Left forelimb (tissue), 1 donor: ENCODE data around the gene COX17.

Experiments used
- DNase-seq: peaks from one replicate; pipeline ENCODE4 v3.0.0-alpha.2; 2018; ENCODE audit warnings: low spot score

COX17 gene

DNA sequence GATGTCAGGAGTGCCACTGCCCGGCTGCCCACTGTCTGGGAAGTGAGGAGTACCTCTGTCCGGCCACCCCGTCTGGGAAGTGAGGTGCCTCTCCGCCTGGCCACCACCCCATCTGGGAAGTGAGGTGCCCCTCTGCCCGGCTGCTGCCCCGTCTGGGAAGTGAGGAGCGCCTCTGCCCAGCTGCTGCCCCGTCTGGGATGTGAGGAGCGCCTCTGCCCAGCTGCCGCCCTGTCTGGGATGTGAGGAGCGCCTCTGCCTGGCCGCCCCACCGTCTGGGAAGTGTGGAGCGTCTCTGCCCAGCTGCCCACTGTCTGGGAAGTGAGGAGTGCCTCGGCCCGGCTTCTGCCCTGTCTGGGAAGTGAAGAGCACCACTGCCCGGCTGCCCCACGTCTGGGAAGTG lies 3.3 kb downstream of the COX17 start:
- no peak for DNase-seq

DNA sequence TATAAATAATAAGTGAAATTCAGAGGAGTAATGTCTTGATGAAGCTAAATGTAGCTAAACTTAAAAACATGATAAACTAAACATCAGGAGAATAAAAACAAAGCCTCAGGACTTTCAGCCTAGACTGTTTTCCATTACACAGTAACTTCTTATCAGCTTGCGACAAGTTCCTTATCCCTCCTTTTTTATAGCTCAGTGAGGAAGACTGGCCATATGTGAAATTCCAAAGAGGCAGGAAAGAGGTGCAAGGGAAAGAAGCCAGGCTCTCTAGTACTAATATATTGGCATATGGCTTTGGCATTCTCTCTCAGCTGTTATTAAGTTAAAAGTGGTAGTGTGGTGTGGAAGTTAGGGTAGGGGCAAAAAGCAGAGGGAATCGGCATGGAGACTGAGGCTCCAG lies 4.4 kb downstream of the COX17 start:
- no peak for DNase-seq

DNA sequence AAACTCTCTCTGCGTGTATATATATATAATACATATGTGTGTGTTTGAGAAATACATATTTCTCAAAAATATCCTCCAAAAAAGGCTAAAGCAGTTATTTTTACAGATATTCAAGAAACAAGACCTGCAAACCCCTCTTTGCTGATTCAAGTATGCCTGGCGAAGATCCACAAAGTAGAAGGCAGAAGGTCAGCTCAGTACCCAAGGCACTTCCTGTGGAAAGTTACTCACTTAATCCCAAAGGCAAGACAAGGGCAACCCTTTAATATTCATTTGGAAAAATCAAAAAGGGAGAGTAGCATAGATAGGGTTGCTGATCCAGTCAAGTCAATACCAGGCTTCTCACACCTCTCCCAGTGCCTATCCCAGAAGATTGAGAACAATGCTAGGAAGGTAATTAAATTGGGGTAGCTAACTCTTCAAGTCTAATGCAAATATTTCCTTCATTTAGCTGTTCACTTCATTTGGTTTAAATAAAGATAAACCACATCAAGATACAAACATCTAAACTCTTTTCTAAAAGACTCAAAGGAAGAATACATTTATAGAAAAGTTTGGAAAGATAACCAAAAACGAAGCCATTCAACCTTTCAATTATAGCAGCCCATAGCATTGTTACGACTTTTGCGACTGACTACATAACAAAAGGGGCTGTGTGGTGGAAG lies 7.2 kb downstream of the COX17 start:
- DNase-seq = no peak

DNA sequence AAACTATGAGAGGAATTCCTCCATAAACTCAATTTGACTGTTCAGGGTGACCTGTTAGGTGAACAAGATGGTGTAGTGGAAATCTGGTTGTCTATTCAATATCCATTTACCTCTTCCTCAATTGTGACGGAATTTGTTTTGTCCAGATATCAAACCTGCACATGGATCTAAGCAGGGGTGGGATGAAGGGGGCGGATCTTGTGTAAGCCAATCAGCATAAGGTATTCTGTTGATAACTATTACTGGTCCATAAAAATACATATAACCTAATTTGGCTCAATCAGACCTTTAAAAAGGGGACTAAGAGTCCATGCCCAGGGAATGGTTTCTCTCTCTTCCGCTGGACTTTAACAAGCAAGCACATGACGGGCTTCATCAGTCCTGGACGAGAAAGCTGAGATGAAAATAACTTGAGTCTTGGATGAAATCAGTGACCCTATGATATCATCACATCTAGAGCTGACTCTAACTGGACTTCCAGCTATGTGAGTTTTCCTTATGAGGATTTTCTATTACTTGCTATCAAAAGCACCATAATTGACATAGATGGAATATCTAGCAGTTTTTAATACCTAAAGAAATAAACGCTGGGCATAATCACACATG lies 11.1 kb downstream of the COX17 start:
- no peak for DNase-seq

DNA sequence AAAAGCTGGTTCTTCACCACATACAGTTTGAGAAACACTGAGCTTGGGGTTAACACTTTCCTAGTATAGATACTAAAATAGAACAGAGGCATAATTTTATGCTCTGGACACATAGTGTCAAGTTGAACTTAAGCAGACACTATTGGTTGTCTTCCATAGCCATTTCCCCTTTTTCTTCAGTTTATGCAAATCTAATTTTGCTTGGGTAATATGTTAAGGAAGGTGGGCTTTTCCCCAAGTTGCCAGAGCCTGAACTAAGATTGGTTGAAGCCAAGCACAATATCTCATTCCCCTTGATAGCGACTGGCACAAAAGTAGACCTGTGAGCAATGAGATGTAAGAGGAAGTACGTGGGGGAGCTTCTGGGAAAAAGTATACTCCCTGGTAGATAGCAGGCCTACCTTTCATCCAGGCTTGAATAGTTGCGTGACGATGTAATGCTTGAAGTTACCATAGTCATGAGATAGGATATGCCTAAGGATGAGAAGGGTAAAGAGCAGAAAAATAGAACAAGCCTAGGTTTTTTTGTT lies 12.3 kb downstream of the COX17 start:
- DNase-seq = no peak

DNA sequence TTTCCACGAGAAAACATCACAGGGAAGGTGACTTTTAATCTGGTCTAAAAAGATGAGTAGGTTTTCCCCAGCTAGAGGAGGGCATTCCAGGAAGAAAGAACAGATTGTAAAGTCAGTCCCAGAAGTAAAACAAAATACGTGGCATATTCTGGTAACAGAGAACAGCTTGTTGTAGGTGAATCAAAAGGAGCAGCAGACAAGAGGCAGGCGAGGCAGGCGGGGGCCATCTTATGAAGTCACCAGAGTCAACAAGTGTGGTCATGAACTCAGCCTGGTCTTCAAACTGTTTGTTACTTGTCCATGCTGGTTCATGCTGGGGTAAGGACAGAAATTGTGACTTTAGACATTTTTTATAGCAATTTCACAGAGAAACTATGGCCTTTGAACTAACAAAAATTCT lies 12.8 kb downstream of the COX17 start:
- DNase-seq = no peak

DNA sequence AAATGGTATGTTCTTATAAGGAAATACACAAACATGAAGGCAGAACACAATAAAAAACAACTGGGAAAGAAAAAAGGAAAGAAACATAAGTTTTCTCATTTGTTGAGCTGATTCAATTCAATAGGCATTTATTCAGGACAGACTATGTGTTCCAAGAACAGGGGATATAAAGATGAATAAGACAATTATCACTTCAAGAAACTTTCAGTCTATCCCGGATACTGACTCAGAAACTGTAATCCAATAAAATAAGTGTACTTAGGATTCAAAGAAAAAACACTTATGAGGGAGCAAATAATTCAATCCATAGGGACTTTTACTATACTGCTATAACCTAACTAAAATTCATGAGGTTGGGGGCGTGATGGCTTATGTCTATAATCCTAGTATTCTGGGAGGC lies 13.3 kb downstream of the COX17 start:
- DNase-seq = no peak

DNA sequence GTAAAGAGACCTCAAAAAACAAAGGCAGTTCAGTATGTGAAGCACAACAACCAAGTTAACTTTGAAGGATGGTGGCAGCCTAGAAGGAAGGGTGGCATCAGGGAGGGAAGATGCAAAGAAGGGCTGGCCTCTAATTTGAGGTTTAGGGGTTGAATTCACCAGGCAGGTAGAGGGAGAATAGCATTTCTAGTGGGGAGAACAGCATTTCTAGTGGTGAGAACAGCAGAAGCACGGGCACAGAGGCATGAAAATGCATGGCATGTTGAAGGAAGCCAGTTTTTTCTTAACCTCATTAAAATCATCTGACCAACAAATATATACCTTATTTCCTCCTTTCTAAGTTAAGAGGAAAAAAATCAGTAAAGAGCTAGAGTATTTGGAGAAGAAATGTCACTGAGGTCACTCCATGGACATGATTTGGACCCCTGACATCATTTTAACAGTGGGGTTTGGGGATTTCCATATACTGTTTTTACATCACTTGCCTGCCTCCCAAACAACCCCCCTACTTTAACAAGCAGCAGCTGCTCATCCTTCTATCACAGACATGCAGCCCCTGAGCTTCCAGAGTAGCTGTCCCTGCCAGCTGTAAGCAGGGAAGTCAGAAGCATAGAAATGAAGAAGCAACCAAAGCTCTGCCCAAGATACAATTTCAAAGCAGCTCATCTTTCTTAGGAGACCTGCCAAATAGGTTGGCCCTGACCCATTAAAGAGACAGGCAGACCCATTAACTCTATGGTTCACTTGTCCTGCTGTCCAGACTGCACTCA lies 14.4 kb downstream of the COX17 start:
- DNase-seq = no peak

DNA sequence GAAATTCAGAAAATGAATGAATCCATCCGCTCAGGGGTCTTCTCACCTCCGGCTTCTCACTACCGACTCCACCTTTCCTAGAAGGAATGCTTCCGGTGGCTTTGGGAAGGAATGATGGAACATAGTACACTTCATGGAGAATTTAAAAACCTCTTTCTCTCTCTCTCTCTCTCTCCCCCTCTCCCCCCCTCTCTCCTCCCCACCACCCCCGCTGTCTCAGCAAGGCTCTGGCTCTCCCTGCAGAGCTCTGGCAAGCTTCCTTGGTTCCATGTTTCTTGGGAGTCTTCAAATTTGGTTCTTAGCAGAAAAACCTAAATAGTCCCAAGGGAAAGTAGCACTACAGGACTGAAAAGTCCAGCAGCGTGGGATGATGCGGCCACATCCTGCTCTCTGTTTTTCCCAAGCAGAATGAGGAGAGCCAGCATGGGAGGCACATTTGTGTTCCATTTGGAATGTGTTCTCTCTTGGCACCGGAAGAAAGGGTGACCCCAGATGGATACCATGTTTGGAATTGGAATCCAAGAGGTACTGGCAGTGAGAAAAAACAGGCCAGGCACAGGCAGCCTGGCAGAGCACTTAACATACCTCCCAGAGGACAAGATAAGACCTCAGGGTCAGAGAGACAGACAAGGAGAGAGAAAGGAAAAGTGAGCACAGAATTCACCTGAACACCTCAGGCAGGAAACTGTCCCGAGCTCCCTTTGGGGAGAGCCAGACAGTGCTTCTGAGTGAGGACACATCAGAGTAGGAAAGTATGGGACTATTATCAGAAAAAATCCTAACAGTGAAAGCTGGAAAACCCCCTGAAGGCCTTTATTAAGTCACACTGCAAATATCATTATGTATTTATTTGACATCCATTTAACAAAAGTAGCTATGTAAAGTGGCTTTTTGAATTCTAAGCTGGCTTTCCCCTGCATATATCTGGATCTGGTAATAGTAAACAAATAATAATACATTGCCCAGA lies 16.4 kb downstream of the COX17 start, which contains the start of gene POPDC2:
Gene POPDC2 (minus strand): TSS at position 116 of the 967 bp plus-strand sequence. CDS start 166 bp downstream, outside the sequence.
- no peak for DNase-seq

DNA sequence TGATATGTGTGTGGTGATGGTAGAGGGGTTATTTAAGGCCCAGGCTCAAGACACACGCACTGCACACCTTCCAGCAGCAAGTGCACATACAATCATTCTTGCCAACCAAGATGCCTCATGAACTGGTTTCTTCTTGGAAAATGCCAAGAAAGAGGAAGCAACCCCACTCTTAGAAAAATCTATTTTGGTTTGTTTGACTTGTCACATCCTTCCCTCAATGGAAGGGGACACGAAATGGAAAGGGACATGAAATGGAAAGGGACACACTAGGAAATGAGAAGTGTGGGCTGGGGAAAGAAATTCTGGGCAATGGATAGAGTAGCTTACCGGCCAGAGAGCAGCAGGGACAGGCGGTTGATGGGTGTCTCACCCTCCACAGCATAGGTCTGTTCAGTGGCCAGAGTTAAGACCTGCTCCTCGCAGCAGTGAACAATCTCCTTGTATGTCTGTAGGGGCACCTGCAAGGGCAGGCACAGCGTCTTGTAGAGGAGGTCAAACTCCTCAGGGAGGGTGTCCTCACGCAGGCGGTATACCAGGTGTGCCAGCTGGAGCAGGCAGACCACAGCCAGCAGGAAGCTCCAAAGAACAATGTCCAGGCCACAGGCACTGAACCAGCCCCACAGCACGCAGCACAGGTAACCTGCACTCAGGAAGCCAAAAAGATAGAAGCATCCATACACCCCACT lies 17.5 kb downstream of the COX17 start:
- no peak for DNase-seq

DNA sequence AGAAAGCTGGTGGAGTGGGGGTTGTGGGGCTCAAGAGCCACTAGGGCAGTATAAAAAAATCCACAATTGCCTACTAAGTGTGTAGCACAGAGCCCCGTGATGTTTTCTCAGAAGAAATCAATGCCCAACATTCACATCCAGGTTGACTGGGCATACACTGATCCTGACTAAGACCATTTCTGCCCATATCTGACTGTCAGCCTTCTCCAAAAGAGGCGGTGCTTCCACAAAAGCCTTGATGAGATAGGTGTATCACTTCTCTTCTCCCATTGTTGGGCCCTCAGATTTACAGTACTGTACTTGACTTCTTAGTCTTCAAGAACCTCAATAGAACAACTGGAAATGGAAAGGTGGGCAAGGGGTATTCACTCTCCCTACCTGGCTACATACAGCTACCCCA lies 18.2 kb downstream of the COX17 start:
- DNase-seq = no peak

DNA sequence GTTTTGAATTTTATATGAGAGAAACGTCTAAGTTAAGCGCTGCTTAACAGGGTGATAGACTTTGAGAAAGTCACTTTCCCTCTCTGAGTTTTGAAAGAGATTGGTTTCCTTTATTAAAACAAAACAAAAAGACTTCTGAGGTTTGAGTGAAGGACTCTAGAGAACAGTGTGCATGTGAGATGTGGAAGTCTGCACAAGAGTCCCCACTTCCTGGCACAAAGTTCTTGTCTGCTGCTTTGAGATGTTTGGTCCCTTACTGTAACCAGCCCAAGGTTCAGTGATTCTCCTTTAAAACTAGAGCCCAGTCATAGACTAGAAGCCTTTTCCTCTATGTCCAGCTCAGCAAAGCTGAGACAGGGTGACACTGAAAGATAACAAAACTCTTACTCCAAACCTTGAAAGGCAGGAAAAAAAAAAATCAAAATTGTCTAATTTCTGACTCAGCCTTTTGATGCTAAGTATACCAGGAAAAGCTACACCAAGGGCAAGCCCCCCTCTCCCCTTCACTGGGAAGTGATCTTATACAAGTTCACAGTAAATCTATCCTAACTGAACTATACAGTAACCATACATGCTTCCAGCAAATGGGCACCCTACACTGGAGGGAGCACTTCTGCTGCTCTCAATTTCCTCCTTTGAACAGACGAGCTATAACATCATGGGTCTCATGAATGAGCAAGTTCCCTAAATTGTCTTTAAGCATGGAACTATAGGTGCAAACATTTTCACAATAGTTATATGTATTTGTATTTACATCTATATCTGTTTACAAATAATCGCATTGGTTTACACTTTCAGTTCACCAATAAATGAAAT lies 19.1 kb downstream of the COX17 start:
- no peak for DNase-seq

DNA sequence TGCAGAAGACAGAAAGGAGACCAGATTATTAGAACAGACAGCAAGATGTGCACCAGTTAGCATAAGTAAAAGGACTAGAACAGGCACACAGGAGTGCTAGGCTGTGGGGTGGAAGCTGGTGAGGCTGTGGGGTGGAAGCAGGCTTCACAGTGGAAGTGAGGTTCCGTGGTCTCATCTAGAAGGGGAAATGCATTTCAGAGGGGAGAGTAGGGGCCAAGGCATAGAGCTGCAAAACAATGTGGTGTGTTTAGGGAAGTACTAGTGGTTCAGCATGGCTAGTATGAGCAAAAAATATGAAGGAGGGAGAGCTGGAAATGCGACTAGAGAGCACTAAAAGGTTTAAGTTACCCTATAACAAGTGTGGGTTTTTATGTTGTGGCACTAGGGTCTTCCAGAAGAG lies 23.3 kb downstream of the COX17 start:
- no peak for DNase-seq

DNA sequence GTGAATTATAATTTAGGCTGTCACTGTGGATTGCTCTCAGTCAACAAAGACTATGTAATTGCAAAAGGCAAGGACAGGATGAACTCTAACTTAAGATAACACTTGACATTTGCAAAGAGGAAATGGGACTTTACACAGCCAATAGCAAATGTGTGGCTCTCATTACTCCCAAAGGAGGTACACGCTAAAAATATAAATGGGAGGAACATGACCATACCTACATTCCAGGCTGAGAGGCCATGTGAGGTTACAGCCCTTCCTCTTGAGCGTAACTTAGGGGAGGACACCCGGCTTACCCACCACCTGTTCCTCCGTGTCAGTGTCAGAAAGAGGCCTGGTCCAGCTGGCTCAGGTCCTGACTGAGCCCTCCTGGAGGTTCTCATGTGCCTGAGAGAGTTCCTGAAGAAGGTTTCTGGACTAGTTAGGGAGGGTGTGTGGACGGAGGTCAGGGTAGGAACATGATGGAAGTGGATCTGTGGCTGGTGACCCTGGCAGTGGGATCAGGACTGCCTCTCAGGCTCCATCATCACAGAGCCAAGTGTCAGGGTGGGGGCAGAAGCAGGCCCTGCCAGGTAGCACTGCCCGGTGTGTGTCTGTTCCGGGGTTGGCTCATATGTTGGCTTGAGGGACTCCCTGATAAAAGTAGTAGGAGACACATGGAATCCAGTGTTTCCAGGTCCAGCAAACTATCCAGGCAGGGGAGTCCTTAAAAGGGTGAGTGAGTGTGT lies 24.7 kb downstream of the COX17 start:
- no peak for DNase-seq

DNA sequence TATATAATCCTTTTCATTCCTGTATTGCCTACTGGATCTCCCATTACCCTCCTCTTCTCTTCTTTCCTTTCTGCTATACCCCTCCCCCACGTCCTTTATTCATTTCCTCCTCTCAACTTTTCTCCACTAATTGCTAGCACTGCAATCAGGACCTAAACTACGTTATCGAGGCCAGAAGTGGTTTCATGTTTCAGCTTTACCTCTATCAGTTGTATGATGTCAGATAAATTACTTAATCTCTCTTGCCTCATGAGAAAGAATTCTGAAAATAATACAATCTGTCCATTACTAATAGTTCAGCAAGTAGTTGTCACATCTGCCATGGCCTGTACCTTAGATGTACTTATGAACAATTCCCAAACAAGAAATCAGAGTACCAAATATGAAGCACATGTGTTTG lies 27.4 kb downstream of the COX17 start:
- no peak for DNase-seq

DNA sequence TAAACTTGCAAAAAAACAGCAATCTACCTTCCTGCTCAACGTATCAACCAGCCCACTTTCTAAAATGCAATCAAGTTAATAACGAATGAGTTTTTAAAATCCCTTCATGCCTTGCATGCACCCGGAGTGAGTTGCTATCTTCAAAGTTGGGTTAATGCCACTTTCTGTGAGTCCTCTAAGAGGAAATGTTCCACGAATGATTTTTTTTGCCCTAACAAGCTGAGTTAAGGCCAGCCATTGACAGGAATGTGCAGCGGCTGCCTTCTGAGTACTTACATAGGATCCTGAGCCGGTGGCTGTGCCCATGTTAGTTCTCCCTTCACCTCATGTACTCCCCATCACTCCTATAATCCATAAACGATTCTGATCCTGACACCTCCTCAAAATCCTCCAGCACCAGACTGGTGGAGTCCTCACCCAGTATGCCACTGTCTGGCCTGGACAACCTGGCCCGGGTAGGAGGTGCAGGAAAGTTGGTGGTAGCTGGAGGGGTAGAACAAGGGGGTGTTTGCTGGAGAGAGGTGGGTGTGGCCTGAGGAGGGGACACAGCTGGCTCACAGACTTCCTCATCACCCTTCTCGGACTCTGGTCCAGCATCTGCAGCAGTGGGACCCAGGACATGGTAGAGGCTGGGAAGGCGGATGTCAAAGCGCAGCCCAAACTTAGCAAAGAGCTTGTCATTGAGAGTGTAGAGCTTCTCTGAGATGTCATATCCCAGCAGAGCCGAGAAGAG lies 29.2 kb downstream of the COX17 start:
- DNase-seq = no peak

DNA sequence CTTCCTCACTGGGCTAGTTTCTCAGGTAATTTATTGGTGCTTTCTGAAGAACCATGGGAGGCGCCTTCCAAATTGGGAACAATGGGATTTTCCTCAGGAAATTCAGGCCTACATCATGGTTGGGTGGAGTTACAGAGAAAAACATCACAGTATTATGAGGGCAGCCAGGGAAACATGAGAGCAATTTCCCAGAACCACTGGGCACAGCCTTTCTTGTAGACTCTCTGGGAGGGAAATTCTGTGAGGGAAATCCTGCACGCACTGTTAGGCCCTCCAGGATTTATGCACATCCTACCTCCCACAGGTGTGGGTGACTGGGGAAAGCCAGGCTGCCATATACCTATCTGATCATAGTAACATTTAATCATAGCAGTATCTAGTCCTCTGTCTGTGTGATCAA lies 30.0 kb downstream of the COX17 start:
- no peak for DNase-seq

DNA sequence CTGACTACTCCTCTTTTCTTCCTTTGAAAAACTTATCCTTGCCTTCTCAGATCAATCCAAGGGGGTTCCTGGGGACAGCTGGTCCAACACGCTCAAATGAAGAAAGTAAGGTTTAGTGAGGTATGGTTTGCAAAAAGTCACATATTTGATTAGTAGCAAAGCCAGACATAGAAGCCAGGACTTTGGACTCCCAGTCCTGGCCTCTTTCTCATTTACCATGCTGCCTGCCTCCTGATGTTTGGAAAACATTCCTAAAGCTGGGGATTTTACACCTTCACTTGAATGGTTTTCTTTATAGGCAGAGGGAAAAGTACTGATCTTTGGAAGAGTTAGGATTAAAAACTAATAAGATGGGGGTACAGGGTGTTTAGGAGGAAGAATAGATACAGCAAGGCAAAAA lies 31.4 kb downstream of the COX17 start:
- DNase-seq = no peak

DNA sequence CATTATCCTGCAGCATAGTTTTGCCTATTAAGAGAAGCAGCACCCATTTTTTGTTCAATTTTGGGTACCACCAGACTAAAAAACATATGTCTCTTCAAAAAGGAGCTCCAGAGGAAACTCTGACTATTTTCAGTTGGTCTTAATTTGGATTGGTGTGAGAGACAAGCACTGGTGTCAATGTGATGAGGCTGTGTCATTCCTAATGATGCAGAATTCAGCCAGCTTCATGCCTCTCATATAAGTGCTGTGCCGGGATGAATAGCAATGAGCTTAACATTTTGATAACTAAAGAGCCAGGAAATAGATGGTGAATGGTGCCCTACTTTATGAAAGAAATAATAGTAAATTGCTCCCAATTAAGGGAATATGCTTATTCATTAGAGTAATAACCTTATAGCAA lies 32.7 kb downstream of the COX17 start:
- no peak for DNase-seq
